GM18505 (cell line): ENCODE results near the gene IER3.
"Not testable (repeated sequence)": the region's sequence is repeated elsewhere in the genome, so short reads cannot be mapped to it uniquely, and the experiment has no call there.

ENCODE experiments used
- ATAC-seq: cut with Tn5 transposase; IDR thresholded peaks from one replicate; pipeline ENCODE4 v1.9.1; 2021; ENCODE audit not compliant: unreplicated experiment
- POLR2A ChIP-seq: IDR thresholded peaks from 4 replicates; pipeline ENCODE4 v1.6.1; 2011; ENCODE audit warnings: borderline replicate concordance; ENCODE audit not compliant: insufficient read depth, insufficient read length; ENCODE audit errors: extremely low read depth

The IER3 gene

GRCh38 chr6:30777155-30777485 is 32.8 kb upstream of the IER3 start:
- no peak for TF ChIP-seq POLR2A
- ATAC-seq: no peak

- ATAC-seq: no peak
- no peak for TF ChIP-seq POLR2A
Measured at GRCh38 chr6:30776390-30777154, 32.2 kb upstream of the IER3 start.

- ATAC-seq: no peak
- TF ChIP-seq POLR2A: no peak
Measured at GRCh38 chr6:30775104-30775503, 30.8 kb upstream of the IER3 start.

GRCh38 chr6:30774701-30775100 is 30.4 kb upstream of the IER3 start:
- no peak for ATAC-seq
- TF ChIP-seq POLR2A: no peak

- TF ChIP-seq POLR2A: no peak
Measured at GRCh38 chr6:30770592-30770991, 26.2 kb upstream of the IER3 start.

GRCh38 chr6:30769853-30770524 is 25.6 kb upstream of the IER3 start:
- no peak for TF ChIP-seq POLR2A
- no peak for ATAC-seq

More at GRCh38 chr6:30770592-30770991, 26.2 kb upstream of the IER3 start:
- no peak for ATAC-seq

GRCh38 chr6:30769088-30769852 is 24.9 kb upstream of the IER3 start:
- ATAC-seq: no peak
- no peak for TF ChIP-seq POLR2A

GRCh38 chr6:30768634-30769087 is 24.3 kb upstream of the IER3 start:
- no peak for TF ChIP-seq POLR2A
- ATAC-seq: no peak

- ATAC-seq: no peak
- TF ChIP-seq POLR2A: no peak
Measured at GRCh38 chr6:30767944-30768301, 23.6 kb upstream of the IER3 start.

GRCh38 chr6:30767158-30767943 is 23.0 kb upstream of the IER3 start:
- TF ChIP-seq POLR2A: no peak
- ATAC-seq: no peak

- ATAC-seq: no peak
- TF ChIP-seq POLR2A: no peak
Measured at GRCh38 chr6:30766461-30767157, 22.3 kb upstream of the IER3 start.

GRCh38 chr6:30765495-30765894 is 21.1 kb upstream of the IER3 start:
- ATAC-seq: not testable (repeated sequence)

- ATAC-seq: not testable (repeated sequence)
Measured at GRCh38 chr6:30764490-30765043, 20.2 kb upstream of the IER3 start.
